Panc1 (cell line): Measurements from ENCODE around the gene ARHGEF38. TPM values are rescaled to one million over a fixed set of nuclear protein-coding genes. Genes with fewer than 3 reads are reported as not detected.

Experiments
- ATAC-seq: fragments of 200-7000 bp; cut with Tn5 transposase; 2 replicates; pipeline ENCODE4 v1.9.1; 2020; ENCODE audit warnings: mild to moderate bottlenecking, moderate library complexity
- BruUV-seq: library from RNA; stranded (reverse); fragments of 400-500 nt; replicated peaks from 2 replicates; lab custom pipeline; 2021; lab: Mats Ljungman, UMichigan
- CTCF ChIA-PET: fragments of 300-600 bp; sonication (Branson Sonifier 250); formaldehyde crosslinking; loops from one replicate; lab custom pipeline; 2022; ENCODE audit warnings: antibody characterized with exemption; lab: Charles Lee
- POLR2A ChIA-PET: fragments of 300-600 bp; sonication (Branson Sonifier 250); formaldehyde crosslinking; loops from one replicate; lab custom pipeline; 2022; ENCODE audit warnings: antibody characterized with exemption; lab: Charles Lee
- DNase-seq: peaks from one replicate; pipeline ENCODE4 v3.0.0-alpha.2; 2010; ENCODE audit warnings: low read depth, low spot score
- H3K27ac ChIP-seq: 2 replicates; pipeline ENCODE4 v1.5.1; 2011; ENCODE audit warnings: mild to moderate bottlenecking, low read length, inconsistent platforms
- H3K27me3 ChIP-seq: fragments of 200-500 bp; sonication (Bioruptor generic); 2 replicates; pipeline ENCODE4 v1.6.0; 2014; ENCODE audit warnings: low read length, inconsistent platforms; ENCODE audit not compliant: control insufficient read depth, insufficient read depth
- H3K36me3 ChIP-seq: fragments of 200-500 bp; sonication (Bioruptor generic); 2 replicates; pipeline ENCODE4 v1.5.1; 2014; ENCODE audit warnings: inconsistent platforms, mild to moderate bottlenecking, low read length, moderate library complexity; ENCODE audit not compliant: control insufficient read depth, insufficient read depth
- H3K4me1 ChIP-seq: 2 replicates; pipeline ENCODE4 v1.5.1; 2011; ENCODE audit warnings: inconsistent platforms, mild to moderate bottlenecking, low read length, moderate library complexity; ENCODE audit not compliant: control insufficient read depth, insufficient read depth
- H3K4me3 ChIP-seq, 2 experiments: 2 replicates each; pipeline ENCODE4 v1.5.1; 2011 to 2012; ENCODE audit warnings: low read depth in 2 of 2, low read length in 2 of 2, mild to moderate bottlenecking in 2 of 2, inconsistent platforms in 1 of 2, moderate library complexity in 1 of 2
- H3K9me3 ChIP-seq: fragments of 200-500 bp; sonication (Bioruptor generic); 2 replicates; pipeline ENCODE4 v1.5.1; 2014; ENCODE audit warnings: low read depth, mild to moderate bottlenecking, inconsistent platforms, low read length, moderate library complexity; ENCODE audit not compliant: control insufficient read depth, insufficient read depth
- POLR2AphosphoS5 ChIP-seq: IDR thresholded peaks from 2 replicates; pipeline ENCODE4 v1.6.1; 2012; ENCODE audit warnings: mild to moderate bottlenecking, low read depth, low read length, moderate library complexity
- SIN3A ChIP-seq: IDR thresholded peaks from 2 replicates; pipeline ENCODE4 v1.6.1; 2012; ENCODE audit warnings: low read depth, mild to moderate bottlenecking, low read length, moderate library complexity, borderline replicate concordance; ENCODE audit not compliant: insufficient read depth
- TCF7L2 ChIP-seq: IDR thresholded peaks from 2 replicates; pipeline ENCODE4 v1.6.1; 2011; ENCODE audit warnings: mild to moderate bottlenecking, low read depth, low read length, inconsistent platforms
- in situ Hi-C: cut with HindIII; loops from 2 replicates; pipeline ENCODE4 v1.10.0; 2016; ENCODE audit warnings: low sequenced_read_pairs, low pct_unique_long_range_greater_than_20kb
- intact Hi-C: fragments of 100-400 bp; cut with micrococcal nuclease; formaldehyde crosslinking; loops from one replicate; pipeline ENCODE4 v1.10.0; 2022; ENCODE audit not compliant: unreplicated experiment
- total RNA-seq: library from RNA; stranded (reverse); gene quantifications from one replicate; pipeline ENCODE4 v1.2.1, GENCODE V29; 2021; ENCODE audit not compliant: unreplicated experiment
- TF ChIP-seq, protein P1 (sequence below): fragments of 450-650 bp; IDR thresholded peaks from 2 replicates; pipeline ENCODE4 v1.5.1; 2017; ENCODE audit warnings: mild to moderate bottlenecking
- TF ChIP-seq, protein P2 (sequence below), 2 experiments: IDR thresholded peaks; 2 replicates each; pipeline ENCODE4 v1.6.1; 2011 to 2012; ENCODE audit warnings: low read depth in 2 of 2, control low read depth in 1 of 2, low read length in 1 of 2, mild to moderate bottlenecking in 1 of 2, moderate library complexity in 1 of 2; ENCODE audit not compliant: insufficient read depth in 1 of 2

Gene ARHGEF38
- total RNA-seq, 1 experiment from 2014 or later: not detected

DNA sequence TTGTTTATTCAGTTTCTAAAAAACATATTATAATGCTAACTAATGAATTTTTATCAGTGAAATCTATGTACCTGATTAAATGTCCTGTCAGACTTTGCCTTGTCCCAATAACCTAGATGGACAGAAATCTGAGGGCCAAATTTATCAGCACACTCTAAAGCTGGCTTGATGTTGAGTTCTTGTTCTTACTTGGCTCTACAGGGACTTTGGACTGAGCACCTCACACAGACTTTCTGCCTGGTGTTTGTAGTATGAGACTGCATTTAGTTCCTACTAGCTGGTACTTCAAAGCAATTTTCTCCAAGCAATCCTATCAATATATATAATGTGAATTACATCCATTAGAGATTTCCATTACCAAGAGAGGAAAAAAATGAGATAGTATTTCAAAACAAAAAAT lies 118.3 kb downstream of the ARHGEF38 start:
- in situ Hi-C loops (no loop called here), intact Hi-C loops (no loop called here)
- BruUV-seq: no TSS peak
- H3K9me3 ChIP-seq: no peaks in the 10 kb centered on the region
- ChIA-PET POLR2A (no interaction called here), CTCF (no interaction called here)
- no peak overlapping the region for H3K4me3 ChIP-seq
- TF ChIP-seq, protein P1, sequence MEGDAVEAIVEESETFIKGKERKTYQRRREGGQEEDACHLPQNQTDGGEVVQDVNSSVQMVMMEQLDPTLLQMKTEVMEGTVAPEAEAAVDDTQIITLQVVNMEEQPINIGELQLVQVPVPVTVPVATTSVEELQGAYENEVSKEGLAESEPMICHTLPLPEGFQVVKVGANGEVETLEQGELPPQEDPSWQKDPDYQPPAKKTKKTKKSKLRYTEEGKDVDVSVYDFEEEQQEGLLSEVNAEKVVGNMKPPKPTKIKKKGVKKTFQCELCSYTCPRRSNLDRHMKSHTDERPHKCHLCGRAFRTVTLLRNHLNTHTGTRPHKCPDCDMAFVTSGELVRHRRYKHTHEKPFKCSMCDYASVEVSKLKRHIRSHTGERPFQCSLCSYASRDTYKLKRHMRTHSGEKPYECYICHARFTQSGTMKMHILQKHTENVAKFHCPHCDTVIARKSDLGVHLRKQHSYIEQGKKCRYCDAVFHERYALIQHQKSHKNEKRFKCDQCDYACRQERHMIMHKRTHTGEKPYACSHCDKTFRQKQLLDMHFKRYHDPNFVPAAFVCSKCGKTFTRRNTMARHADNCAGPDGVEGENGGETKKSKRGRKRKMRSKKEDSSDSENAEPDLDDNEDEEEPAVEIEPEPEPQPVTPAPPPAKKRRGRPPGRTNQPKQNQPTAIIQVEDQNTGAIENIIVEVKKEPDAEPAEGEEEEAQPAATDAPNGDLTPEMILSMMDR: no peak
- TF ChIP-seq, protein P2, sequence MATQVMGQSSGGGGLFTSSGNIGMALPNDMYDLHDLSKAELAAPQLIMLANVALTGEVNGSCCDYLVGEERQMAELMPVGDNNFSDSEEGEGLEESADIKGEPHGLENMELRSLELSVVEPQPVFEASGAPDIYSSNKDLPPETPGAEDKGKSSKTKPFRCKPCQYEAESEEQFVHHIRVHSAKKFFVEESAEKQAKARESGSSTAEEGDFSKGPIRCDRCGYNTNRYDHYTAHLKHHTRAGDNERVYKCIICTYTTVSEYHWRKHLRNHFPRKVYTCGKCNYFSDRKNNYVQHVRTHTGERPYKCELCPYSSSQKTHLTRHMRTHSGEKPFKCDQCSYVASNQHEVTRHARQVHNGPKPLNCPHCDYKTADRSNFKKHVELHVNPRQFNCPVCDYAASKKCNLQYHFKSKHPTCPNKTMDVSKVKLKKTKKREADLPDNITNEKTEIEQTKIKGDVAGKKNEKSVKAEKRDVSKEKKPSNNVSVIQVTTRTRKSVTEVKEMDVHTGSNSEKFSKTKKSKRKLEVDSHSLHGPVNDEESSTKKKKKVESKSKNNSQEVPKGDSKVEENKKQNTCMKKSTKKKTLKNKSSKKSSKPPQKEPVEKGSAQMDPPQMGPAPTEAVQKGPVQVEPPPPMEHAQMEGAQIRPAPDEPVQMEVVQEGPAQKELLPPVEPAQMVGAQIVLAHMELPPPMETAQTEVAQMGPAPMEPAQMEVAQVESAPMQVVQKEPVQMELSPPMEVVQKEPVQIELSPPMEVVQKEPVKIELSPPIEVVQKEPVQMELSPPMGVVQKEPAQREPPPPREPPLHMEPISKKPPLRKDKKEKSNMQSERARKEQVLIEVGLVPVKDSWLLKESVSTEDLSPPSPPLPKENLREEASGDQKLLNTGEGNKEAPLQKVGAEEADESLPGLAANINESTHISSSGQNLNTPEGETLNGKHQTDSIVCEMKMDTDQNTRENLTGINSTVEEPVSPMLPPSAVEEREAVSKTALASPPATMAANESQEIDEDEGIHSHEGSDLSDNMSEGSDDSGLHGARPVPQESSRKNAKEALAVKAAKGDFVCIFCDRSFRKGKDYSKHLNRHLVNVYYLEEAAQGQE (IDR thresholded peaks at IDR 0.05; ENCODE audit: insufficient read depth in 1 of 2, low read depth in 2 of 2, low read length in 1 of 2): no peak
- TF ChIP-seq SIN3A: no peak
- TF ChIP-seq TCF7L2: no peak
- no peak for TF ChIP-seq POLR2AphosphoS5
- no peaks in the 10 kb centered on the region for H3K4me1 ChIP-seq
- DNase-seq (no peak), ATAC-seq (no peak)
- no peak overlapping the region for H3K27ac ChIP-seq
- H3K36me3 ChIP-seq: no peaks in the 10 kb centered on the region
- no peaks in the 10 kb centered on the region for H3K27me3 ChIP-seq

DNA sequence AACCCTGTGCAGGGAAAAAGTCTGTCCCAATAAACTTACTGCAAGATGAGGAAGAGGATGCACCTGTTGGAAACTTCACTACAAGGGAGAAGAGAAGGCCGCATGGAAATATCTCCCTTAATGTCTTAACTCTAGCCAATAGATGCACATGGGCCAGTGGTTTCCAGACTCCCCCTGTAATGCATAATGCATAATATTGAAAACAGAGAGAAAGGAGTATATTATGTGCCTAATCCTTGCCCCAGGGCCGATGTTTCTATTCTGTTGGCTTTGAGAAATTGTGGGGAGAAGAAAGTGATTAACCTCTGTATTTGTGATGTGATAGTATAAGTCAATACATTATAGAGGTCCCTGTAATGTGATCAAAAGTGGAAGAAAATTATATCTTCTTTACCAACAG lies 118.9 kb downstream of the ARHGEF38 start:
- H3K9me3 ChIP-seq: no peaks in the 10 kb centered on the region
- no TSS peak for BruUV-seq
- no peak overlapping the region for H3K4me3 ChIP-seq
- ATAC-seq: no peak
- ChIA-PET CTCF (no interaction called here), POLR2A (no interaction called here)
- H3K27ac ChIP-seq: no peak overlapping the region
- H3K4me1 ChIP-seq: no peaks in the 10 kb centered on the region
- in situ Hi-C loops: no loop called here
- no peaks in the 10 kb centered on the region for H3K36me3 ChIP-seq
- TF ChIP-seq POLR2AphosphoS5: no peak
- no peak for TF ChIP-seq TCF7L2
- no peak for TF ChIP-seq SIN3A
- TF ChIP-seq, protein P2 (IDR thresholded peaks at IDR 0.05; ENCODE audit: insufficient read depth in 1 of 2, low read depth in 2 of 2, low read length in 1 of 2): no peak
- TF ChIP-seq, protein P1: no peak
- intact Hi-C loops: no loop called here
- DNase-seq: no peak
- H3K27me3 ChIP-seq: no peaks in the 10 kb centered on the region
